HepG2 (cell line): Measurements from ENCODE around the gene SLC17A9. TPM values are rescaled to one million over a fixed set of nuclear protein-coding genes. Genes with fewer than 3 reads are reported as not detected.

Experiments used
- CREB3 ChIP-seq: sonication (generic); formaldehyde crosslinking; IDR thresholded peaks from 2 replicates; pipeline ENCODE4 v1.5.0; 2020; ENCODE audit warnings: missing genetic modification reagents
- FUBP1 ChIP-seq: sonication (generic); formaldehyde crosslinking; IDR thresholded peaks from 2 replicates; pipeline ENCODE4 v1.5.1; 2020; ENCODE audit warnings: missing genetic modification reagents, mild to moderate bottlenecking, borderline replicate concordance
- MEIS1 ChIP-seq: sonication (generic); formaldehyde crosslinking; IDR thresholded peaks from 2 replicates; pipeline ENCODE4 v1.9.0; 2021; ENCODE audit warnings: mild to moderate bottlenecking, missing genetic modification reagents, moderate library complexity, borderline replicate concordance
- MXI1 ChIP-seq: IDR thresholded peaks from 3 replicates; pipeline ENCODE4 v1.6.1; 2012; ENCODE audit warnings: low read depth, low read length, inconsistent platforms, borderline replicate concordance
- NR2F1 ChIP-seq, 2 experiments: fragments of 450-650 bp in 1 of 2; formaldehyde crosslinking in 1 of 2; IDR thresholded peaks; 2 replicates each; pipeline versions ENCODE4 v1.5.0 to v1.6.1; 2016 to 2020; ENCODE audit warnings: mild to moderate bottlenecking in 1 of 2, missing compliant biosample characterization in 1 of 2, missing genetic modification reagents in 1 of 2, moderate library complexity in 1 of 2
- PAWR ChIP-seq: sonication (generic); formaldehyde crosslinking; IDR thresholded peaks from 2 replicates; pipeline ENCODE4 v1.4.0; 2020; ENCODE audit warnings: missing genetic modification reagents, mild to moderate bottlenecking, borderline replicate concordance
- TOPORS ChIP-seq: sonication (generic); formaldehyde crosslinking; IDR thresholded peaks from 2 replicates; pipeline ENCODE4 v1.8.0; 2023; ENCODE audit warnings: mild to moderate bottlenecking, missing genetic modification reagents
- ZBTB34 ChIP-seq: sonication (generic); formaldehyde crosslinking; IDR thresholded peaks from 2 replicates; pipeline ENCODE4 v1.8.0; 2022; ENCODE audit warnings: mild to moderate bottlenecking, missing genetic modification reagents
- ZBTB43 ChIP-seq: sonication (generic); formaldehyde crosslinking; conservative IDR thresholded peaks from 2 replicates; pipeline ENCODE4 v1.4.0; 2020; ENCODE audit warnings: missing genetic modification reagents
- ZNF326 ChIP-seq: sonication (generic); formaldehyde crosslinking; IDR thresholded peaks from 2 replicates; pipeline ENCODE4 v1.4.0; 2020; ENCODE audit warnings: missing genetic modification reagents, borderline replicate concordance
- ZNF512B ChIP-seq: sonication (generic); formaldehyde crosslinking; IDR thresholded peaks from 2 replicates; pipeline ENCODE4 v1.5.1; 2020; ENCODE audit warnings: missing genetic modification reagents, mild to moderate bottlenecking, borderline replicate concordance
- ZNF703 ChIP-seq: sonication (generic); formaldehyde crosslinking; IDR thresholded peaks from 2 replicates; pipeline ENCODE4 v1.5.1; 2020; ENCODE audit warnings: missing genetic modification reagents, mild to moderate bottlenecking, moderate library complexity, borderline replicate concordance
- ZNF713 ChIP-seq: sonication (generic); formaldehyde crosslinking; IDR thresholded peaks from 2 replicates; pipeline ENCODE4 v1.4.0; 2020; ENCODE audit warnings: mild to moderate bottlenecking, missing genetic modification reagents
- polyA plus RNA-seq, 8 experiments: library from polyadenylated mRNA; depleted of rRNA in 3 of 8; stranded (reverse) in 7 of 8; unstranded in 1 of 8; fragments of >200 nt; fragmentation: Illumina TruSeq in 4 of 8; extraction: Trizol in 4 of 8; gene quantifications; 2 replicates each; pipeline versions ENCODE4 v1.2.1 to v1.2.3, GENCODE V29; 2011 to 2016; ENCODE audit warnings: low read depth in 4 of 8, missing spikeins in 1 of 8, mixed read lengths in 1 of 8; ENCODE audit not compliant: insufficient read depth in 1 of 8
- total RNA-seq, 5 experiments: library from RNA; depleted of rRNA; stranded (reverse); fragments of >200 nt; fragmentation: Illumina TruSeq; extraction: Trizol; gene quantifications; 2 replicates each; pipeline ENCODE4 v1.2.3, GENCODE V29; 2016; ENCODE audit warnings: low read depth in 1 of 5

The SLC17A9 gene
- total and polyA plus RNA-seq, 2 of the 13 experiments (the other 11 are each of a cell fraction or from before 2014, with no cell fraction given), result 110 to 191 TPM

- TF ChIP-seq MEIS1 (0 out of 2 replicates have a peak, but pooled peaks have one; percentile 6), PAWR (no peak), ZNF512B (CRISPR knock-in tag) (no peak), TOPORS (CRISPR knock-in tag) (peak; percentile 85; the same call in 1 of the 2 replicates), MXI1 (peak; percentile 76; the same call in 2 of the 3 replicates), ZNF713 (CRISPR knock-in tag) (no peak), ZNF326 (CRISPR knock-in tag) (no peak), ZBTB43 (peak; percentile 92), ZBTB34 (no peak; the same call in 1 of the 2 replicates), FUBP1 (peak; percentile 44; the same call in 1 of the 2 replicates), ZNF703 (CRISPR knock-in tag) (peak; percentile 32; the same call in 1 of the 2 replicates), NR2F1 (CRISPR knock-in tag; IDR thresholded peaks at IDR 0.05) (no peak), CREB3 (CRISPR knock-in tag) (peak; percentile 95; the same call in 1 of the 2 replicates)
Observed at GRCh38 chr20:62926229-62927127, 26.0 kb upstream of the SLC17A9 start, which contains the start of gene DIDO1 (continued).
